Right ventricle myocardium superior (tissue), 1 donor: Measurements from ENCODE around the gene TBC1D9. TPM values are rescaled to one million over a fixed set of nuclear protein-coding genes. Genes with fewer than 3 reads are reported as not detected.

Experiments
- ATAC-seq: fragments of 200-7000 bp; cut with Tn5 transposase; one replicate; pipeline ENCODE4 v1.9.1; 2020; ENCODE audit warnings: mild to moderate bottlenecking; ENCODE audit not compliant: poor library complexity
- DNase-seq: peaks from one replicate; pipeline ENCODE4 v3.0.0-alpha.2; 2020
- intact Hi-C: fragments of 100-400 bp; cut with DNase I; formaldehyde crosslinking; loops from one replicate; pipeline ENCODE4 v1.11.2; 2022
- total RNA-seq: library from RNA; stranded (reverse); fragmentation: NEBNext Ultra II Directional; extraction: Animal tissue kit (Norgen Biotek cat#: 25700); gene quantifications from one replicate; pipeline ENCODE4 v1.2.1, GENCODE V29; 2021
- donor health status: DM: no; HTN: yes; CAD: no; lungs with severe emphysema.

Gene TBC1D9
- total RNA-seq, 1 donor from 2014 or later, result 10.0 TPM

DNA sequence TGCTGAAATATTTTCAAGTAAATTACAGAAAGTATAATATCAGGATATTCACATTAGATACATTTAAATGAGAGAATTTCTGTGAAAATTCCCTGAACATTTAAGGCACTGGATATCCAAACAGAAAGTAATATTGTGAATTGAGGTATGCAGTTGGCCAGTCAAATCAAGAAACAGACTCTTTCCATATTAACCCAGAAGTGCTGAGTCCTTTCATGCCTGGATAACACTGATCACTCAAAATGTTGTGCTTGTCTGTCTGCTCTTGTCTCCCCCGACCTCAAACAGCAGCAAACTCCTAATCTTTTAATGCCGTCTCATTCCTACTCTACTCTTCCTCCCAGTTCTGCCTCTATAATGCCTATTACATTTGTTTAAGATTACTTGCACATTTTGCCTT is 51.2 kb downstream of the TBC1D9 start:
- no peak for ATAC-seq

DNA sequence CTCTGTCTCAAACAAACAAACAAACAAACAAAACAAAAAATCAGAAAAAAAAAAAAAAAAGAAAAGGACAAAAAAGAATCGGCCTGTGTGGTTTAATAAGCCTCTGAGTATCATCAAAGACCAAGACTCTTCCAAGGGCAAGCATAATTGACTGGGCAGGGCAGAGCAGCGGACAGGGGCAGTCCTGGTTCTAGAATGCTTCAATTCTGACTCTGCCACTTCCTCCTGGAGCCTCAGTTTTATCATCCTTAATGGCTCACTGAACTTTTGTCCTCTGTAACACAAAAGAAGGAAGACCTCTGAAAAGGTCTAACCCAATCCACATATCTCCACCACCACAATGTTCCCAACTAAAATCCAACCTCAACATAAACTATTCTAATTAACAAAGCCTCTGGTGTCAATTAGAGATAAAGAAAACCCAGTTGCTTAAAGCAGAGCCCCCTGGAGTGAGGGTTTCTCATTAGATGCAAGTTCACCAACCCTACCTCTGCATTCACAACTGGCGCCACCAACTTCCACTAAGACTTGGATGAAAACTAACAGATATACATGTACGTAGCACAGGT is 51.7 kb downstream of the TBC1D9 start:
- DNase-seq, result no peak
- intact Hi-C loops, result no loop called here
- no peak for ATAC-seq

More for the DNA sequence above, 51.2 kb downstream of the TBC1D9 start:
- intact Hi-C loops, result no loop called here
- DNase-seq, result no peak

DNA sequence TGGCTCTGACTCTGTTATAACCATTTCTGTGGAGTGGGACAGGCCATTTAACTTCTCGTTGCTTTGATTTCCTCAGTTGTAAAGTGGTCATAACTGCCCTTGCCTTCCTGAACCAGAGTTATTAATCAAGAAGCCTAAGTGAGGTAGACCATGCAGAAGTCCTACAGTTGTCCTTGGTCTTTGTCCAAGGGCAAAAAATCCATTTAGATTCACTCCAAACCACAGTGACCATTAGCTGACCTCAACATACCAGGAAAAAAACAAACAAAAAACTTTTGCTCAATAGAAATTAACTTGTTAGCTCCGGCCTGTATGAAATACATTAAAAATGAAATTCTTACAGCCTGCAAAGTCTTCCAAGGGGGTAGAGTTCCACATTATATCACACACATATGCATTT is 52.7 kb downstream of the TBC1D9 start:
- no peak for DNase-seq
- no peak for ATAC-seq
- intact Hi-C loops, result no loop called here

DNA sequence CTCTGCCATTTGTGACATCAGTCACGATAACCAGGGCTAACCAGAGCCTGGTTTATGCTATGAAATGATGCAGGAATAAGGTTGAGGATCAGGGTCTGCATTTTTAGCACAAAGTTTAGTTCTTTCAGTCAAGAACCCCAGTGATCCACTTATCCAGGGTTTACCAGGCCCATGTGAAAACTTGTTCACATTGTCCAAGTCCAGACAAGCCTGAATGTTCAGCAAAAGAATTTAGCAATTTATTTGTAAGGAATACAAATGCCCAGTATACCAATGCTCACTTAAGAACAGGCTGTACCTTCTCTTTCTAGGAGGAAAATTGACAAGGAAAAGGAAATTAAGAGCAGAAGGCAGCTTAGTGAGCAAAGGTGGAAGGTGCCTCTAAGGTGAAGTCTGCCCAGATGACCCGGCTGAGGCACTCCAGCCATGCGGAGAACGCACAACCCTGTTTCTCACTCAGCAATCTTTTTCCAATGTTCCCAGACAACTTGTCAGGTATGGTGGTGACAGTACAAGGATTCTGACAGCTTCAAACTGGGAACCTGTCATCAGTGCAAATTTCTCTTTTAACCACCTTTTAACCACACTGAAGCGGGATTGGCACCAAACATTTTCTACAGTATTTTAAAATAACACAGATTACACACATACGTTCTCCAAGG is 54.0 kb downstream of the TBC1D9 start:
- DNase-seq (no peak), ATAC-seq (peak; percentile 56)
- intact Hi-C loops, result no loop called here

DNA sequence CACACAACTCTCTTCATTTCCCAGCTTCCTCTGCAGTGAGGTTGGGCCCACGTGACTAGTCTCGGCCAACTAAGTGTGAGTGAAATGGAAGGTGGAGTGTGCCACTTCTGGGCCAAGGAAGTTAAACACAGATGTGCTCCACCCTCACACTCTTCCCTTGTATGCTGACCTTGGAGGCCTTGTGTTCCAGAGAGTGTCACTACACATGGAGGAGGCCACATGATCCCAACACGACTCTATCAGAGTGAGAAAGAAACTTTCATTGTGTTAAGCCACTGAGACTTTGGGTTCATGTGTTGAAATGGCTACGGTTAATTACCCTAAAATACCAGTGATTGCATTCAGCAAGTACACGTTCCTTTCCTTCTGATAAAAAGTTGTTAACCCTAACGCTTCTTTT is 55.1 kb downstream of the TBC1D9 start:
- DNase-seq, result no peak
- intact Hi-C loops, result no loop called here
- no peak for ATAC-seq

DNA sequence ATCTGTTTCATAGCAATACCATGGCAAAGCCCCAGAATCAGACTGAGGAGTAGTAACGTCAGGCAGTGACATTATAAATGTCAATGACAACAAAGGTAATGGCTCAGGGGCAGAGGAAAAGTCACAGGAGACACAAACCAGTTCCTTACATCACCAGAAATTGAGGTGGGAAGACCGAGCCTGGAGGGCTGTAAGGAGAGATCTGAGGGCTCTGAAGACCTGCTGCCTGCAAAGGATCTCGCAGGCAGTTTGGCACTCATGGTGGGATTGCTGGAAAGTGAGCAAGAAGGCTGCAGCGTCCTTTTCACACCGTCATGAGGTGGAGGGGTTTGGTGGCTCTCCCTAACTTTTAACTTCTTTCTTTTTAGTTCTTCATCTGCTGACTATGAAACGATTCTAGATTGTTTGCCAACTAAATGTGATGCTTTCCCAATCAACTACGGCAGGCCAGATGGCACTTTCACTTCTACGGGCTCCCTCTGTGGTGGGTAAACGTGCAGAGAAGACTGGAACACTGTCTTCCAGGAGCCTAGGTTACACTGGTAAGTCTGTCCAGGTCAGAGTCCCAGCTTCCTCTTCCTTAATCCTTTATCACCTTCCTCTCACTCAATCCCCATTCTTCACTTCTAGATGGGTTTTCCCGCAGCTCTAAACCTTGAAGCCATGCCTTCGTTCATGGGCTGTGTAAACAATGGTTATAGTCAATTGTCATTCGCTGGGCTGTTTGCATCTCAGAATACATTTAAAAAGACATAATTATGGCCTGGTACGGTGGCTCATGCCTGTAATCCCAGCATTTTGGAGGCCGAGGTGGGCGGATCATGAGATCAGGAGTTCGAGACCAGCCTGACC is 58.2 kb downstream of the TBC1D9 start:
- ATAC-seq (no peak), DNase-seq (no peak)
- intact Hi-C loops, result no loop called here

DNA sequence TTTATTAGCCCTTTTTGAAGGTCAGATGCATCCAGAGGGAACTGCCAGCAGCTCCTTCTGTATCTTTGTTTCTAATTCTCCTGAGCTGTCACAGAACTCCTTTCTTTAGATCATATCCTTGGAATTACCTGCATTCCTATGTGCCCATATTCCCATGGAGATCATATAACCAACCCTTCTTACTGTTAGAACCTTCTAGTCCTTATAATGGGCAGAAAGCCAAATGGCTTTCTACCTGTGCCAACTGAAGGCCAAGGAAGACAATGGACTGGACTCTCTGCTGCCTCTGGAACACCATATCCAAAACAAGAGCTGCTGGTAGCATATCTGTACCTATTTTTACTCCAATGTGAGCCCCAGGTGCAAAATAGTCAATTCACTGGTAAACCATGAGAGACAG is 60.7 kb downstream of the TBC1D9 start:
- DNase-seq, result no peak
- intact Hi-C loops, result no loop called here
- ATAC-seq, result no peak

DNA sequence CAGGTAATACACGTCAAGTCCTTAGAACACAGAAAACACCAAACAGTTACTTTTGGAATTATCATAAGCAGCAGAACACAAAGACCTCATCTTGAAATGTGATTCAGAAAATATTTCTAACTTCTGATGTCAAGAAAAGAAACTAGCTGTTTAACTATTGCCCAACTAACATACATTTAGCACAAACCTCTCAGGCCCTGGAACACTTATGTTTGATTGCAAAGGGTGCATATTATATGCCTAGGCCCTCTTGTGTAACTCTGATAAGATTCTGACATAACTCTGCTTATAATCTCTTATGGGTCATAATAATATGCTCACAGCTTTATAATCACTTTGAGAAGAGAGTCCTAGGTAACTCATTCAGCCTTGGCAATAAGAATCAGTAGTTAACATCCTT is 62.6 kb downstream of the TBC1D9 start:
- intact Hi-C loops, result no loop called here

DNA sequence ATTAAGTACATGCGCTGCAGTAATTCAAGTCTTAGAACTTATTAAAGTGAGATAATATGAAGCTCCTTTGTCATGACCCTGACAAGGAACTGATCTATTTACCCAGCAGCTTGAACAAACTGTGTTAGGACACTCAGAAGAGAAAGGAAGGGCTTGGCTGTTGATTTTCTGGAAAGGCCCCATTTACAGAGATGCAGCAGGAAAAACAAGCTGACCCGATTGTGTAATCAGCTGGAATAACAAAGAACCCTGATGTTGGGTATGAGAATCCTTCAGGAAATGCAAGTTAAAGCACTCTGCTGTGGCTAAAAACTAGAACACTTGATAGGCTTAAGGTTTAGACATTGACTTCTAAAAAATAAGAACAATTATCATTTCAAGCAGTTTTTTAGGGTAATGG is 64.8 kb downstream of the TBC1D9 start:
- no peak for DNase-seq
- ATAC-seq, result peak; percentile 70
- intact Hi-C loops, result no loop called here

More for the DNA sequence above, 62.6 kb downstream of the TBC1D9 start:
- DNase-seq (no peak), ATAC-seq (no peak)

DNA sequence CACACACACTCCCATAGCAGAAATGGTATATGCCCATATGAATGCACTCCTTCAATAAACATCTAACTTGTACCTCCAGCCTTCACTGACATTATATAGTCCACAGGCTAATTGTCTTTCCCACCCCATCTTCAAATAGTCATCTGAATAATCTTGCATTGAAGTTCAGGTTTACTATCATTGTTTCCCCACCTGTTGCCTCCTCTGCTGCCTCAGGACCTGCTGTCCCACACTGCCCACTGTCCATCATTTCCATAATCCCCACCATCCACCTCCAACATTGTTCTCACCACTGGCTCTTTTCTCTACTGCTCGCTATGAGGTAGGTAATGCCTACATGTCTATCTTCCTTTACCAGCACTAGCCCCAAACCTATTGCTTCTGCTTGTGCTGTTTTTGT is 66.1 kb downstream of the TBC1D9 start:
- ATAC-seq (no peak), DNase-seq (no peak)
- intact Hi-C loops, result no loop called here

DNA sequence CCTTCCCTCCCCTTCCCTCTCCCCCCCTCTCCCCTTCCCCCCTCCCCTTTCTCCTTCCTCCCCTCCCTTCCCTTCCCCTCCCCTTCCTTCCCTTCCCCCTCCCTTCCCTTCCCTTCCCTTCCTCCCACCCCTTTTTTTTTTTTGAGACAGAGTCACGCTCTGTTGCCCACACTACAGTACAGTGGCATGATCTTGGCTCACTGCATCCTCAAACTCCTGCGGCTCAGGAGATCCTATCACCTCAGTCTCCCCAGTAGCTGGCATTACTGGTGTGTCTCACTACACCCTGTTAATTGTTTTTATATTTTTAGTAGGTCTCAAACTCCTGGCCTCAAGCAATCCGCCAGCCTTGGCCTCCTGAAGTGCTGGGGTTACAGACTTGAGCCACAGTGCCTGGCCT is 66.6 kb downstream of the TBC1D9 start:
- DNase-seq (no peak), ATAC-seq (no peak)
- intact Hi-C loops, result no loop called here

DNA sequence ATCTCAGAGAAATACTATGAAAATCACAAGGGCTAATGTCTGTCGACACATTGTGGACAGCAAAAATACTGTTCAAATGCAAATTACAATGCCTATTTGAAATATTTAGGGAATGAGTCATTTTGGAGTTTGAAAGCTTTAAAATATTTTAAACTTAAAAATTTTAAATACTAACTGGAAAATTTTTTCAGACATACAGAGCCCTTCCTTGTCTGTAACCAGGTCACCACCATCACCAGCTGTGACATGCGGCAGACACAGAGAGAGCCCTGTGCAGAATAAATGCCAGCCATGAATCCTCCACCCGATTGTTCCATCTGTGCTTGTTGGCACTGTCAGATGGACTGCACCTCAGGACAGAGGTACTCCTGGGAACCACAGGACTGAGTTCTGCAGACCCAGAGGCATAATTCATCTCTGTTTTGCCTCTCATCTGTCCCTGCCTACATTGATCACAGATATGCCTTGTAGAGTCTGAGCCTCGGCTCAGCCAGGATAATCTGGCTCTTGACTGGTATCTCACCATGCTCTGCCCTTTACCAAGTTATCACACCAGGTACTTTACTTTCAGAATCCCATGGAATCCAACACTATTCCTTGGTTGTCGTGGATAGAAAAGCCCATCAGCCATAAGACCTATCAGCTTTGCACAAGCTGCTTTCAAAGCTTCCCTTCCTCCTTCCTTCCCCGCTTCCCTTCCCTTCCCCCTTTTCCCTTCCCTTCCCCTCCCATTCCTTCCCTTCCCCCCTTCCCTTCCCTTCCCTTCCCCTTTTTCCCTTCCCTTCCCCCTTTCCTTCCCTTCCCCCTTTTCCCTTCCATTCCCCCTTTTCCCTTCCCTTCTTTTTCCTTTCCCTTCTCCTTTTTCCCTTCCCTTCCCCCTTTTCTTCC is 67.2 kb downstream of the TBC1D9 start:
- ATAC-seq, result no peak
- no peak for DNase-seq

DNA sequence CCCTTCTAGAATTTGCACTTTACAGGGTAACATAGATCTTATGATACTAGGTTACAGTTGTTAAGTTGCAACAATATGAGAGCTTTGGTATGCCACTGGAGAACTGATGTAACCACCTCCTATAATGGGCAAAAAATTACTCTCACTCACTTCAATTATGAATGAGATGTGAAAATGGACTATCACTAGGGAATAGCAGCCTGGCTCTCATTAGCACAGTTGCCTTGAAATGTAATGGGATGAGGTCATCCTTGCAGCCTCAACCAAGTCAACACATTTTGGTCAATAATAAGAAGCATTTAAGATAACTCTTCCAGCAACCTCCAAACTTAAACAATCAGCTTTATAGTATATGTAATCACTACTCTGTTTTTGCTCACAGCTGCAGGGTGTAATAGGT is 69.4 kb downstream of the TBC1D9 start:
- no peak for DNase-seq
- ATAC-seq, result peak; percentile 20
- intact Hi-C loops, result no loop called here

More for the DNA sequence above, 67.2 kb downstream of the TBC1D9 start:
- intact Hi-C loops, result no loop called here

DNA sequence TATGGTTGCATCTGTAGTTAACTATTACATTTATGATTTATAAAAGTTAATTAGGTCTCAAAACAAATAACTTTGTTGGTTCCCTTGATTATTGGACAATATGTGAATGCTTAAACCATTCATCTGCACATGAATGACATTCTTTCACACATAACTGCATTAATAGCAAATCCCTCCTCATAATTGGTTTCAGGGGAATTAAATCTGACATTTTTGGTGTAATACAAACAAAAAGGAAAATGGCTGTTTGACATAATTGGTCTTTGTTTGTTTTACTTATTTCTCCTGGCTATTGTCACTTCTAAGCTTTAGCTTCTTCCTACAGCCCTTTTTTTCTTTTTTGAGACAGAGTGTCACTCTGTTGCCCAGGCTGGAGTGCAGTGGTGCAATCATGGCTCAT is 71.9 kb downstream of the TBC1D9 start:
- ATAC-seq (no peak), DNase-seq (no peak)
- intact Hi-C loops, result no loop called here

DNA sequence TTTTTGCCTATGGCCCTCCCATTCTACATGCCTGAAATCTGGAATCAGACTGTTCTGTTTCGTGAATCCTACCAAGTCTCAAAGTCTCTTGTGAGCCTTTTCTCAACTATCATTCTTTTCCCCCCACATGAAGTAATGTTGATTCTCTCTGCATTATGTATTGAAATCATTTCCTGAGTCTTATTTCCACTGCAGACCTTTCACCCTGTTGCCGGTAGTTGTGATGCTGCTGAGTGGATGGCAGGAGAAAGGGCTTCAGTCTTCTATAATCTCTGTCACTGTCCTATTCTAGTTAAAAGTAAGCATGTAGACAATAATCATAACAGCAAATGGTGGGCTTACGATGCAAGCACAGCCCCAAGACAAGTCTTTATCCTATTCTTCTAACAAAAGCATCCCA is 75.0 kb downstream of the TBC1D9 start:
- intact Hi-C loops, result no loop called here
- ATAC-seq, result no peak
- no peak for DNase-seq

DNA sequence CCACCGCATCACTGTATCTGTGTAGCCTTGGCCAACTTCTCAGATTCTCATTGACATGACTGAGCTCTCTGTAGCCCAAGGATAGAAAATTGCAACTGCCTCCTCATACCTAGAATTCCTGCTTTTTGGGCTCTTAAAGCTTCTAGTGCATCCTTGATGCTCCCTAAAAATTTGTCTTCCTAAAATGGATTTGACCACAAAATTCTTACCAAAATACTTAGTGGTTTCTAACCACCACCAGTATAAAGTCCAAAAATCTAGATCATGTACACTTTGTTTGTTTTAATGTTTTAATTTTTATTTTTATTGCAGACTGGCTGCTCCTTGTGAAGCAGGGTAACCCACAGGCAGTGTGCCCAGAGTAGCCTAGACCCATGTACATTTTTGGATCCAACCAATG is 75.5 kb downstream of the TBC1D9 start:
- ATAC-seq (no peak), DNase-seq (no peak)
- intact Hi-C loops, result no loop called here

DNA sequence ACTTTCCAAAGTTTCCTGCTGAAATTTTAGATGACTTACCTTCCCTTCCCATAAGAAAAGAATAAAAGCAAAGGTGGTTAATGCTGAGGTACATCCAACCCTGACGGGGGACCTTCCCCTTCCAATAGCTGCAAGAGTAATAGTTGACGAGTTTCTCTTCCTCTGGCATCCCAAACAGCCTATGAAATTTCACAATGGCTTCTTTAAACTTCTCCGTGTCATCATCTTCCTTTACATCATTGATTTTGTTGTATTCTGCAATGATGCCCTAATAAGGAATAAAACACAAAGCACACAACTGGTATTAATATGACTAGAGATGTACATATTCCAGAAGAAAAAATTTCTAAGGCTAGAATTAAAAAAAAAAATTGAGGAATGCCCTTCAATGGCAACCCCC is 76.6 kb downstream of the TBC1D9 start:
- DNase-seq (no peak), ATAC-seq (no peak)
- intact Hi-C loops, result no loop called here

DNA sequence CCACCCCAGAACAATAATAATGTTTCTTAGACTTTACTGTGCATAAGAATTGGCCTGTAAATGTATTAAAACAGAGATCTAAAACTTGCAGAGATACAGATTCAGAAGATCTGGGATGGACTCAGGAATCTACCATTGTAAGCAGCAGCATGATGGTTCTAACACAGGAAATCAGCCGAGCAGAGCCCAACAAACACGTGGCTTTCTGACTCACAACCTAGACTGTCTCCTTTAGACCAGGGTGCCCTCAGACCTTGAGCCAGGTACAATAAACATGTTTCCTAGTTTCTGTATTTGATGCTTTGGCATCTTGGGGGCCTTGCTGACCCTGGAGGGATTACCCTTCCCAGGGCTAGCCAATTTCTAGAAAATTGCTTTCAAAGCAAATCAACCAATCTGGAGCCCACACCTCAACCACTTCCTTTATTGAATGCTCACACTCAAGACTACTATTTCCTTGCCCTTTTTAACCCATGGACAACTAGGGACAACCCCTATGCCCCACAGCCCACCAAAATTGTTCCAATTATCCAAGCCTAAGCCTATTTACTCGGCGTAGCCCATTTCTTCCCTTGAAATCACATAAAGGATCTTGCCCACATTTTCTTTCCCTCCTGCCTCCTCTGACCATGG is 80.5 kb downstream of the TBC1D9 start:
- intact Hi-C loops, result no loop called here
- DNase-seq (no peak), ATAC-seq (no peak)

DNA sequence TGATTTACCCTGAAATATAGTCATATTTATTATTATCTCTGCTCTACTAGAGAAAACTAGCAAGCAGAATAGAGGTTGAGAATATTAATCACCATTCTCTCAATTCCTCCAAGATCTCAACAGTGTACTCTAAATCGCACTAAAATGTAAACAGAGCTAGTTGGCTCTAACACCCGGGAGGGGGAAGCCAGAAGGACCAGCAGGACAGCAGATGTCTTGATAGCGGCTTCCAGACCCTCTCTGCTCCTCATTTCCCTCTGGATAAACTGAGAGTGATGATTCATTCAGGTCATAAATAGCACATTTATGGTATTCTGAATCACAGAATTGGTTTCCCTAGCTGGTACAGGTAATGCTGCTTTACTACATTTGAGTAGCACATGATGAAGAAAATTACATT is 82.5 kb downstream of the TBC1D9 start:
- no peak for ATAC-seq
- intact Hi-C loops, result no loop called here
- no peak for DNase-seq
